ENCODE results near the gene GGTA1. TPM values are rescaled to one million over a fixed set of nuclear protein-coding genes. Genes with fewer than 3 reads are reported as not detected.

The GGTA1 gene
- total and polyA plus RNA-seq, 2 experiments from 2014 or later: 0.16 TPM; not detected in 1

DNA sequence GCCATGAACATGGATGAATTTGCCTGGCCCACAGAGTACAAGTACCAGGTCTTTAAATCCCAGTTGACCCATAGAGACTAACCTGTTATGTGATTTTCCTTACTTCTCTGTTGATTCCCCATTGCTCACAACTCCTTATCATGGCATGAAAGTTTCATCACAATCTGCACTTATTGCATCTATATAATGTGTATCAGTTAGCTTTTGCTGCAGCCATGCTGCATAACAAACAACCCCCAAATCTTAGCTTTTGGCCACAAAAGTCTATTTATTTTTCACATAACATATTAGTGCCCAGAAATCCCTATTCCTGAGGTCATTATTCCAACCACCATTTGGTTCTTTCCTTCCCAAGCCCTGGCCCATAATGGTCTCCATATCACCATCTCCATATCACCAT lies 3.7 kb downstream of the GGTA1 start:
- Mint-ChIP-seq H3K9me3 (peaks cover 13% of the 10 kb centered on the region; the same call in 2 of the 3 replicates), H3K27me3 (ENCODE audit: insufficient read depth, low read depth, poor library complexity) (peaks cover 34% of the 10 kb centered on the region), H3K4me3 (no peak overlapping the region), H3K27ac (no peak overlapping the region), H3K36me3 (ENCODE audit: low read depth) (no peaks in the 10 kb centered on the region), H3K4me1 (peaks cover 14% of the 10 kb centered on the region)
- ATAC-seq: no peak
- TF ChIP-seq EZH2phosphoT487 (IDR thresholded peaks at IDR 0.05; ENCODE audit: unreplicated experiment): no peak
- no peak for TF ChIP-seq JUNB (IDR thresholded peaks at IDR 0.05; ENCODE audit: unreplicated experiment)
- TF ChIP-seq ZNF114 (CRISPR knock-in tag; IDR thresholded peaks at IDR 0.05): no peak
- no peak for TF ChIP-seq ZNF331 (CRISPR knock-in tag; IDR thresholded peaks at IDR 0.05; ENCODE audit: low read depth)
- TF ChIP-seq, protein P1, sequence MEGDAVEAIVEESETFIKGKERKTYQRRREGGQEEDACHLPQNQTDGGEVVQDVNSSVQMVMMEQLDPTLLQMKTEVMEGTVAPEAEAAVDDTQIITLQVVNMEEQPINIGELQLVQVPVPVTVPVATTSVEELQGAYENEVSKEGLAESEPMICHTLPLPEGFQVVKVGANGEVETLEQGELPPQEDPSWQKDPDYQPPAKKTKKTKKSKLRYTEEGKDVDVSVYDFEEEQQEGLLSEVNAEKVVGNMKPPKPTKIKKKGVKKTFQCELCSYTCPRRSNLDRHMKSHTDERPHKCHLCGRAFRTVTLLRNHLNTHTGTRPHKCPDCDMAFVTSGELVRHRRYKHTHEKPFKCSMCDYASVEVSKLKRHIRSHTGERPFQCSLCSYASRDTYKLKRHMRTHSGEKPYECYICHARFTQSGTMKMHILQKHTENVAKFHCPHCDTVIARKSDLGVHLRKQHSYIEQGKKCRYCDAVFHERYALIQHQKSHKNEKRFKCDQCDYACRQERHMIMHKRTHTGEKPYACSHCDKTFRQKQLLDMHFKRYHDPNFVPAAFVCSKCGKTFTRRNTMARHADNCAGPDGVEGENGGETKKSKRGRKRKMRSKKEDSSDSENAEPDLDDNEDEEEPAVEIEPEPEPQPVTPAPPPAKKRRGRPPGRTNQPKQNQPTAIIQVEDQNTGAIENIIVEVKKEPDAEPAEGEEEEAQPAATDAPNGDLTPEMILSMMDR (conservative IDR thresholded peaks at IDR 0.05; ENCODE audit: low read depth in 2 of 2): no peak
- TF ChIP-seq STAT1 (IDR thresholded peaks at IDR 0.05; ENCODE audit: unreplicated experiment): no peak
- TF ChIP-seq POLR2AphosphoS5 (IDR thresholded peaks at IDR 0.05; ENCODE audit: low read depth): no peak
- TF ChIP-seq, protein P2, sequence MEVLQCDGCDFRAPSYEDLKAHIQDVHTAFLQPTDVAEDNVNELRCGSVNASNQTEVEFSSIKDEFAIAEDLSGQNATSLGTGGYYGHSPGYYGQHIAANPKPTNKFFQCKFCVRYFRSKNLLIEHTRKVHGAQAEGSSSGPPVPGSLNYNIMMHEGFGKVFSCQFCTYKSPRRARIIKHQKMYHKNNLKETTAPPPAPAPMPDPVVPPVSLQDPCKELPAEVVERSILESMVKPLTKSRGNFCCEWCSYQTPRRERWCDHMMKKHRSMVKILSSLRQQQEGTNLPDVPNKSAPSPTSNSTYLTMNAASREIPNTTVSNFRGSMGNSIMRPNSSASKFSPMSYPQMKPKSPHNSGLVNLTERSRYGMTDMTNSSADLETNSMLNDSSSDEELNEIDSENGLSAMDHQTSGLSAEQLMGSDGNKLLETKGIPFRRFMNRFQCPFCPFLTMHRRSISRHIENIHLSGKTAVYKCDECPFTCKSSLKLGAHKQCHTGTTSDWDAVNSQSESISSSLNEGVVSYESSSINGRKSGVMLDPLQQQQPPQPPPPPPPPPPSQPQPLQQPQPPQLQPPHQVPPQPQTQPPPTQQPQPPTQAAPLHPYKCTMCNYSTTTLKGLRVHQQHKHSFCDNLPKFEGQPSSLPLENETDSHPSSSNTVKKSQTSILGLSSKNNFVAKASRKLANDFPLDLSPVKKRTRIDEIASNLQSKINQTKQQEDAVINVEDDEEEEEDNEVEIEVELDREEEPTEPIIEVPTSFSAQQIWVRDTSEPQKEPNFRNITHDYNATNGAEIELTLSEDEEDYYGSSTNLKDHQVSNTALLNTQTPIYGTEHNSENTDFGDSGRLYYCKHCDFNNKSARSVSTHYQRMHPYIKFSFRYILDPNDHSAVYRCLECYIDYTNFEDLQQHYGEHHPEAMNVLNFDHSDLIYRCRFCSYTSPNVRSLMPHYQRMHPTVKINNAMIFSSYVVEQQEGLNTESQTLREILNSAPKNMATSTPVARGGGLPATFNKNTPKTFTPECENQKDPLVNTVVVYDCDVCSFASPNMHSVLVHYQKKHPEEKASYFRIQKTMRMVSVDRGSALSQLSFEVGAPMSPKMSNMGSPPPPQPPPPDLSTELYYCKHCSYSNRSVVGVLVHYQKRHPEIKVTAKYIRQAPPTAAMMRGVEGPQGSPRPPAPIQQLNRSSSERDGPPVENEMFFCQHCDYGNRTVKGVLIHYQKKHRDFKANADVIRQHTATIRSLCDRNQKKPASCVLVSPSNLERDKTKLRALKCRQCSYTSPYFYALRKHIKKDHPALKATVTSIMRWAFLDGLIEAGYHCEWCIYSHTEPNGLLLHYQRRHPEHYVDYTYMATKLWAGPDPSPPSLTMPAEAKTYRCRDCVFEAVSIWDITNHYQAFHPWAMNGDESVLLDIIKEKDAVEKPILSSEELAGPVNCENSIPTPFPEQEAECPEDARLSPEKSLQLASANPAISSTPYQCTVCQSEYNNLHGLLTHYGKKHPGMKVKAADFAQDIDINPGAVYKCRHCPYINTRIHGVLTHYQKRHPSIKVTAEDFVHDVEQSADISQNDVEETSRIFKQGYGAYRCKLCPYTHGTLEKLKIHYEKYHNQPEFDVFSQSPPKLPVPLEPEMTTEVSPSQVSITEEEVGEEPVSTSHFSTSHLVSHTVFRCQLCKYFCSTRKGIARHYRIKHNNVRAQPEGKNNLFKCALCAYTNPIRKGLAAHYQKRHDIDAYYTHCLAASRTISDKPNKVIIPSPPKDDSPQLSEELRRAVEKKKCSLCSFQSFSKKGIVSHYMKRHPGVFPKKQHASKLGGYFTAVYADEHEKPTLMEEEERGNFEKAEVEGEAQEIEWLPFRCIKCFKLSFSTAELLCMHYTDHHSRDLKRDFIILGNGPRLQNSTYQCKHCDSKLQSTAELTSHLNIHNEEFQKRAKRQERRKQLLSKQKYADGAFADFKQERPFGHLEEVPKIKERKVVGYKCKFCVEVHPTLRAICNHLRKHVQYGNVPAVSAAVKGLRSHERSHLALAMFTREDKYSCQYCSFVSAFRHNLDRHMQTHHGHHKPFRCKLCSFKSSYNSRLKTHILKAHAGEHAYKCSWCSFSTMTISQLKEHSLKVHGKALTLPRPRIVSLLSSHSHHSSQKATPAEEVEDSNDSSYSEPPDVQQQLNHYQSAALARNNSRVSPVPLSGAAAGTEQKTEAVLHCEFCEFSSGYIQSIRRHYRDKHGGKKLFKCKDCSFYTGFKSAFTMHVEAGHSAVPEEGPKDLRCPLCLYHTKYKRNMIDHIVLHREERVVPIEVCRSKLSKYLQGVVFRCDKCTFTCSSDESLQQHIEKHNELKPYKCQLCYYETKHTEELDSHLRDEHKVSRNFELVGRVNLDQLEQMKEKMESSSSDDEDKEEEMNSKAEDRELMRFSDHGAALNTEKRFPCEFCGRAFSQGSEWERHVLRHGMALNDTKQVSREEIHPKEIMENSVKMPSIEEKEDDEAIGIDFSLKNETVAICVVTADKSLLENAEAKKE (CRISPR knock-in tag; IDR thresholded peaks at IDR 0.05): no peak
- no peak for TF ChIP-seq EZH2 (IDR thresholded peaks at IDR 0.05; ENCODE audit: low read depth, unreplicated experiment)
- TF ChIP-seq, protein P3, sequence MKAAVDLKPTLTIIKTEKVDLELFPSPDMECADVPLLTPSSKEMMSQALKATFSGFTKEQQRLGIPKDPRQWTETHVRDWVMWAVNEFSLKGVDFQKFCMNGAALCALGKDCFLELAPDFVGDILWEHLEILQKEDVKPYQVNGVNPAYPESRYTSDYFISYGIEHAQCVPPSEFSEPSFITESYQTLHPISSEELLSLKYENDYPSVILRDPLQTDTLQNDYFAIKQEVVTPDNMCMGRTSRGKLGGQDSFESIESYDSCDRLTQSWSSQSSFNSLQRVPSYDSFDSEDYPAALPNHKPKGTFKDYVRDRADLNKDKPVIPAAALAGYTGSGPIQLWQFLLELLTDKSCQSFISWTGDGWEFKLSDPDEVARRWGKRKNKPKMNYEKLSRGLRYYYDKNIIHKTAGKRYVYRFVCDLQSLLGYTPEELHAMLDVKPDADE (IDR thresholded peaks at IDR 0.05): no peak
- TF ChIP-seq CREB1 (CRISPR knock-in tag; IDR thresholded peaks at IDR 0.05; ENCODE audit: low read depth): no peak
- Histone ChIP-seq H3K4me1 (ENCODE audit: insufficient read depth) (peaks cover 13% of the 10 kb centered on the region; the same call in 1 of the 2 replicates), H3K4me2 (no peak overlapping the region), H3K9me2 (ENCODE audit: insufficient read depth) (no peaks in the 10 kb centered on the region), H2AFZ (no peak overlapping the region), H3F3A (replicated peaks; ENCODE audit: low read depth) (peaks cover 13% of the 10 kb centered on the region), H4K20me1 (replicated peaks; ENCODE audit: insufficient read depth) (no peaks in the 10 kb centered on the region; the same call in 1 of the 2 replicates), H3K27me3 (ENCODE audit: insufficient read depth) (peaks cover 42% of the 10 kb centered on the region), H3K79me2 (replicated peaks; ENCODE audit: insufficient read depth) (no peaks in the 10 kb centered on the region), H3K27ac (ENCODE audit: low read depth) (no peak overlapping the region), H3K4me3 (no peak overlapping the region), H3K36me3 (ENCODE audit: insufficient read depth) (no peaks in the 10 kb centered on the region)
- no peak for DNase-seq (ENCODE audit: low spot score)

Data from GM23338 (cell line).